H1 (cell line): Measurements from ENCODE around the gene XPNPEP2.

Experiments used
- ATF3 ChIP-seq: IDR thresholded peaks from 2 replicates; pipeline ENCODE4 v1.6.1; 2011; ENCODE audit warnings: low read depth, mild to moderate bottlenecking, low read length; ENCODE audit not compliant: insufficient read depth
- CREB1 ChIP-seq: IDR thresholded peaks from 2 replicates; pipeline ENCODE4 v1.6.1; 2012; ENCODE audit warnings: inconsistent platforms
- CTCF ChIP-seq, 3 experiments: IDR thresholded peaks; 1 replicate in 2 of 3; 2 replicates in 1 of 3; pipeline versions ENCODE4 v1.5.1 to v1.6.1; 2011; ENCODE audit warnings: low read length in 3 of 3, mild to moderate bottlenecking in 3 of 3, inconsistent platforms in 2 of 3, low read depth in 1 of 3, moderate library complexity in 1 of 3; ENCODE audit not compliant: insufficient read depth in 1 of 3; ENCODE audit errors: control extremely low read depth in 1 of 3
- POLR2A ChIP-seq, 2 experiments: IDR thresholded peaks; 1 replicate in 1 of 2; 2 replicates in 1 of 2; pipeline ENCODE4 v1.6.1; 2011; ENCODE audit warnings: low read depth in 2 of 2, low read length in 2 of 2, mild to moderate bottlenecking in 2 of 2; ENCODE audit errors: control extremely low read depth in 1 of 2
- POLR2AphosphoS5 ChIP-seq: IDR thresholded peaks from 2 replicates; pipeline ENCODE4 v1.6.1; 2011; ENCODE audit warnings: low read depth, low read length
- RAD21 ChIP-seq, 2 experiments: IDR thresholded peaks in 1 of 2; conservative IDR thresholded peaks in 1 of 2; 2 replicates each; pipeline ENCODE4 v1.6.1; 2011; ENCODE audit warnings: low read depth in 2 of 2, low read length in 2 of 2, improper control_type of control experiment in 1 of 2, inconsistent platforms in 1 of 2, mild to moderate bottlenecking in 1 of 2, moderate library complexity in 1 of 2
- SRF ChIP-seq: IDR thresholded peaks from 2 replicates; pipeline ENCODE4 v1.6.1; 2011; ENCODE audit warnings: mild to moderate bottlenecking, low read depth, low read length, moderate library complexity
- TAF1 ChIP-seq: IDR thresholded peaks from 2 replicates; pipeline ENCODE4 v1.6.1; 2011; ENCODE audit warnings: mild to moderate bottlenecking, low read depth, low read length
- YY1 ChIP-seq: IDR thresholded peaks from 2 replicates; pipeline ENCODE4 v1.6.1; 2011; ENCODE audit warnings: low read depth, mild to moderate bottlenecking, low read length

- no peak for TF ChIP-seq POLR2A (IDR thresholded peaks at IDR 0.05; ENCODE audit: control extremely low read depth in 1 of 2, low read depth in 2 of 2, low read length in 2 of 2)
- TF ChIP-seq CTCF (IDR thresholded peaks at IDR 0.05; ENCODE audit: control extremely low read depth in 1 of 3, insufficient read depth in 1 of 3, low read depth in 1 of 3, low read length in 3 of 3), result no peak
- TF ChIP-seq YY1, result no peak
- no peak for TF ChIP-seq TAF1
- TF ChIP-seq POLR2AphosphoS5, result no peak
- TF ChIP-seq CREB1, result no peak
- no peak for TF ChIP-seq RAD21 (IDR thresholded peaks at IDR 0.05 in 1 of 2, conservative IDR thresholded peaks at IDR 0.05 in 1 of 2; ENCODE audit: low read depth in 2 of 2, low read length in 2 of 2)
- TF ChIP-seq ATF3, result no peak
- no peak for TF ChIP-seq SRF
Measured at GRCh38 chrX:129731228-129731627, 7.6 kb upstream of the XPNPEP2 start.
